ENCODE data around the gene ZMYND19.

- TF ChIP-seq CTCF (IDR thresholded peaks at IDR 0.05; ENCODE audit: extremely low read depth in 1 of 2, insufficient read depth in 1 of 2, low read depth in 1 of 2, low read length in 2 of 2) (no peak), JUN (IDR thresholded peaks at IDR 0.05; ENCODE audit: borderline replicate concordance, insufficient read depth, insufficient read length, low read depth) (no peak), EZH2 (IDR thresholded peaks at IDR 0.05; ENCODE audit: borderline replicate concordance, low read depth, low read length, severe bottlenecking) (no peak), POLR2A (IDR thresholded peaks at IDR 0.05; ENCODE audit: low read depth, low read length) (no peak), MAX (IDR thresholded peaks at IDR 0.05; ENCODE audit: insufficient read depth, insufficient read length) (peak; percentile 75), MYC (IDR thresholded peaks at IDR 0.05; ENCODE audit: low read depth, low read length) (no peak), FOS (IDR thresholded peaks at IDR 0.05; ENCODE audit: borderline replicate concordance, insufficient read depth, low read length) (no peak), POLR2AphosphoS5 (IDR thresholded peaks at IDR 0.05; ENCODE audit: insufficient read depth, low read depth, low read length) (no peak)
Observed at GRCh38 chr9:137550231-137550621, 40.1 kb downstream of the ZMYND19 start, which contains the start of gene PNPLA7.
